DOHH2 (cell line): Measurements from ENCODE around the gene GAR1.

Experiments used
- EZH2phosphoT487 ChIP-seq: fragments of 200-600 bp; sonication (generic); IDR thresholded peaks from 2 replicates; pipeline ENCODE4 v1.6.1; 2017; ENCODE audit warnings: borderline replicate concordance, mild to moderate bottlenecking, antibody characterized with exemption, low read length, moderate library complexity, mixed read lengths
- TF ChIP-seq, protein P1 (sequence below): fragments of 200-600 bp; sonication (generic); IDR thresholded peaks from one replicate; pipeline ENCODE4 v1.5.1; 2014; ENCODE audit warnings: antibody characterized with exemption, mild to moderate bottlenecking, low read depth, low read length; ENCODE audit not compliant: poor library complexity, severe bottlenecking

DNA sequence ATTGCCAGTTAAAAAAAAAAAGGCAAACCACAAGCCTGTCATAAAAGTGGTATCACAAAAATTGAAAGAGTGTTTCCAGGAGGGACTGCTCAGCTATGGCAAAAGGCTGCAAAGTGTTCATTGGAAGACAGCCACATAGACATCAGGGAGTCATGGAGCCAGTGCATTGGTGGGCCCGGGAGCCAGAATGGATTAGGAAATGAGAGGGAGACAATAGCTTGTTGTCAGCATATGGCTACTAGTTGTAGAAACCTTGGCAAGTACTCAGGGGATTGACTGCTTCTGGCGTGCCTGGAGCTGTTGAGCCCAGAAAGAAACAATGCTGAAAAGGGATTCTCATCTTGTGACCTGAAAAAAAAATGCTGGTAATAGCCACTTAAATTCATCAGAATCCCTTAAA, 5.0 kb downstream of the GAR1 start:
- TF ChIP-seq, protein P1, sequence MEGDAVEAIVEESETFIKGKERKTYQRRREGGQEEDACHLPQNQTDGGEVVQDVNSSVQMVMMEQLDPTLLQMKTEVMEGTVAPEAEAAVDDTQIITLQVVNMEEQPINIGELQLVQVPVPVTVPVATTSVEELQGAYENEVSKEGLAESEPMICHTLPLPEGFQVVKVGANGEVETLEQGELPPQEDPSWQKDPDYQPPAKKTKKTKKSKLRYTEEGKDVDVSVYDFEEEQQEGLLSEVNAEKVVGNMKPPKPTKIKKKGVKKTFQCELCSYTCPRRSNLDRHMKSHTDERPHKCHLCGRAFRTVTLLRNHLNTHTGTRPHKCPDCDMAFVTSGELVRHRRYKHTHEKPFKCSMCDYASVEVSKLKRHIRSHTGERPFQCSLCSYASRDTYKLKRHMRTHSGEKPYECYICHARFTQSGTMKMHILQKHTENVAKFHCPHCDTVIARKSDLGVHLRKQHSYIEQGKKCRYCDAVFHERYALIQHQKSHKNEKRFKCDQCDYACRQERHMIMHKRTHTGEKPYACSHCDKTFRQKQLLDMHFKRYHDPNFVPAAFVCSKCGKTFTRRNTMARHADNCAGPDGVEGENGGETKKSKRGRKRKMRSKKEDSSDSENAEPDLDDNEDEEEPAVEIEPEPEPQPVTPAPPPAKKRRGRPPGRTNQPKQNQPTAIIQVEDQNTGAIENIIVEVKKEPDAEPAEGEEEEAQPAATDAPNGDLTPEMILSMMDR, result no peak
- no peak for TF ChIP-seq EZH2phosphoT487
